Uterus (tissue), 4 donors: ENCODE results near the gene NEGR1. TPM values are rescaled to one million over a fixed set of nuclear protein-coding genes. Genes with fewer than 3 reads are reported as not detected.

Experiments
- DNase-seq, 2 donors: peaks; one replicate each; pipeline ENCODE4 v3.0.0-alpha.2; 2019 to 2020
- H3K27ac ChIP-seq, 2 donors: fragments of 200-600 bp; sonication (generic); 1 replicate in 1 of 2; 2 replicates in 1 of 2; pipeline ENCODE4 v1.5.1; 2016 to 2018
- H3K27me3 ChIP-seq, 2 donors: fragments of 200-600 bp; sonication (generic); one replicate each; pipeline ENCODE4 v1.5.1; 2018 to 2019; ENCODE audit warnings: control low read depth in 1 of 2
- H3K36me3 ChIP-seq, 2 donors: fragments of 200-600 bp; sonication (generic); one replicate each; pipeline ENCODE4 v1.5.1; 2019; ENCODE audit warnings: control low read depth in 1 of 2
- H3K4me1 ChIP-seq, 2 donors: fragments of 200-600 bp; sonication (generic); one replicate each; pipeline ENCODE4 v1.5.1; 2018 to 2019; ENCODE audit warnings: control low read depth in 1 of 2
- H3K4me3 ChIP-seq, 2 donors: fragments of 200-600 bp; sonication (generic); 1 replicate in 1 of 2; 2 replicates in 1 of 2; pipeline ENCODE4 v1.5.1; 2018 to 2019; ENCODE audit warnings: mild to moderate bottlenecking in 1 of 2
- H3K9me3 ChIP-seq, 2 donors: fragments of 200-600 bp; sonication (generic); one replicate each; pipeline ENCODE4 v1.5.1; 2019; ENCODE audit warnings: control low read depth in 1 of 2
- CTCF ChIP-seq, 4 experiments: fragments of 200-600 bp in 2 of 4; fragments of 450-650 bp in 2 of 4; sonication (generic) in 2 of 4; IDR thresholded peaks; one replicate each; pipeline ENCODE4 v1.5.1; 2016 to 2019; ENCODE audit warnings: antibody characterized with exemption in 4 of 4, mild to moderate bottlenecking in 2 of 4, moderate library complexity in 1 of 4
- POLR2A ChIP-seq, 2 donors: fragments of 450-650 bp; IDR thresholded peaks; one replicate each; pipeline ENCODE4 v1.6.1; 2016; ENCODE audit warnings: antibody characterized with exemption in 2 of 2, mild to moderate bottlenecking in 1 of 2, moderate library complexity in 1 of 2
- intact Hi-C: fragments of 100-400 bp; cut with DNase I; formaldehyde crosslinking; loops from one replicate; pipeline ENCODE4 v1.15.1; 2023; ENCODE audit warnings: low total_unique reads
- total RNA-seq, 4 donors: library from RNA; depleted of rRNA in 3 of 4; stranded (reverse); fragments of >200 nt in 3 of 4; gene quantifications; one replicate each; pipeline versions ENCODE4 v1.1.0 to v1.2.4, GENCODE V29; 2014 to 2023
- donor health status: DM: yes; HTN: yes; CAD: no.

Gene NEGR1
- total RNA-seq, 4 donors from 2014 or later = 6.7 to 42.9 (median 33.3) TPM

- no peak overlapping the region for H3K27ac ChIP-seq
- H3K36me3 ChIP-seq = no peaks in the 10 kb centered on the region
- intact Hi-C loops = no loop called here
- no peak for TF ChIP-seq CTCF (IDR thresholded peaks at IDR 0.05)
- TF ChIP-seq POLR2A (IDR thresholded peaks at IDR 0.05) = no peak
- H3K9me3 ChIP-seq = no peaks in the 10 kb centered on the region
- no peaks in the 10 kb centered on the region for H3K27me3 ChIP-seq
- no peak for DNase-seq
- no peaks in the 10 kb centered on the region for H3K4me1 ChIP-seq
- no peak overlapping the region for H3K4me3 ChIP-seq
These were observed 646.8 kb downstream of the NEGR1 start for GRCh38 chr1:71635568-71635967.

GRCh38 chr1:71634159-71634558 is 648.2 kb downstream of the NEGR1 start:
- no peaks in the 10 kb centered on the region for H3K36me3 ChIP-seq
- no peak for DNase-seq
- TF ChIP-seq CTCF (IDR thresholded peaks at IDR 0.05) = no peak
- no peak for TF ChIP-seq POLR2A (IDR thresholded peaks at IDR 0.05)
- intact Hi-C loops = no loop called here
- no peaks in the 10 kb centered on the region for H3K27me3 ChIP-seq
- no peak overlapping the region for H3K27ac ChIP-seq
- no peaks in the 10 kb centered on the region for H3K4me1 ChIP-seq
- H3K4me3 ChIP-seq = no peak overlapping the region
- H3K9me3 ChIP-seq = no peaks in the 10 kb centered on the region

DNA sequence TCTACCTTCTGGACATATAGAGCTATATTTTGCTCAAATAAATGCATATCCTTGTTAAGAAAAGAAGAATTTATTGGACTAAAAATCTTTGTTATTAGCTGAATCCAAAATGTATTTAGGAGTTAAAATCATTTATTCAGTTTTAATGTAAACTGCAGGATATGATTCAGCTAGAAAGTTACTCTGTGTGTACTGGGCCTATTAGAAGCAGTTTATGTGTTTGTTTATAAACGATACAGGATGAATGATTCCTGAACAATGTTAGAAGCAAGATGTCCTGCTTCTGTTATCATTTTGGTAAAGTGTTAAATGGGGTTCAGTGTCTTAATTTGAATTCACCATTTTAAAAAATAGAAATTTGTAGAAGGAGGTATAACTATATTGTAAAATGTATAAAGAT is 652.3 kb downstream of the NEGR1 start:
- Histone ChIP-seq H3K36me3 (no peaks in the 10 kb centered on the region), H3K9me3 (no peaks in the 10 kb centered on the region), H3K27ac (no peak overlapping the region), H3K27me3 (no peaks in the 10 kb centered on the region), H3K4me3 (no peak overlapping the region), H3K4me1 (no peaks in the 10 kb centered on the region)
- TF ChIP-seq CTCF (IDR thresholded peaks at IDR 0.05) (no peak), POLR2A (IDR thresholded peaks at IDR 0.05) (no peak)
- intact Hi-C loops = no loop called here
- no peak for DNase-seq

DNA sequence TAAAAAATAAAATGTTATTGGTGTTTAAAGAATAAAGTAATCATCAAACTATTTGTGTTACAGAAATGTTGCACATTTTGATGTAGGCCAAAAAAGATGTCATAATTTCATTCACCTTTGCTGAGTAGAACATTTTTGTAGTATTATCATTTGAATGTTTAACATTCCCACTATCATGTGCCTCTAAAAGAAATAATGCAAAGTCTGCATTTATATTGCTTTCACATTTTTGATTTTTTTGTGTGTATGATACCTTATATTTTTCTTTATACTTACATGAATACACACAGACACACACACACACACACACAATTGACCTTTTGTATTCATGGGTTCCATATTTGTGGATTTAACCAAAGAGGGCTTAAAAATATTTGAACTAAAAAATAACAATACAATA is 657.3 kb downstream of the NEGR1 start:
- no peaks in the 10 kb centered on the region for H3K4me1 ChIP-seq
- DNase-seq = no peak

GRCh38 chr1:71623888-71624287 is 658.5 kb downstream of the NEGR1 start:
- Histone ChIP-seq H3K4me3 (no peak overlapping the region), H3K36me3 (no peaks in the 10 kb centered on the region), H3K9me3 (no peaks in the 10 kb centered on the region), H3K27ac (no peak overlapping the region), H3K27me3 (no peaks in the 10 kb centered on the region), H3K4me1 (no peaks in the 10 kb centered on the region)
- intact Hi-C loops = no loop called here
- DNase-seq = no peak
- TF ChIP-seq CTCF (IDR thresholded peaks at IDR 0.05) (no peak), POLR2A (IDR thresholded peaks at IDR 0.05) (no peak)

More for the DNA sequence above, 657.3 kb downstream of the NEGR1 start:
- H3K9me3 ChIP-seq = no peaks in the 10 kb centered on the region
- intact Hi-C loops = no loop called here
- no peaks in the 10 kb centered on the region for H3K27me3 ChIP-seq
- H3K4me3 ChIP-seq = no peak overlapping the region
- H3K27ac ChIP-seq = no peak overlapping the region
- TF ChIP-seq POLR2A (IDR thresholded peaks at IDR 0.05) (no peak), CTCF (IDR thresholded peaks at IDR 0.05) (no peak)
- H3K36me3 ChIP-seq = no peaks in the 10 kb centered on the region
